Hepatocyte (in vitro differentiated cells): ENCODE data around the gene FXYD1.

ENCODE experiments used
- CTCF ChIP-seq: fragments of 200-600 bp; sonication (generic); IDR thresholded peaks from 2 replicates; pipeline ENCODE4 v1.5.1; 2016; ENCODE audit warnings: antibody characterized with exemption, mild to moderate bottlenecking; ENCODE audit not compliant: poor library complexity
- EZH2 ChIP-seq: fragments of 200-600 bp; sonication (generic); IDR thresholded peaks from 2 replicates; pipeline ENCODE4 v1.6.1; 2016; ENCODE audit warnings: antibody characterized with exemption, mild to moderate bottlenecking, borderline replicate concordance
- EZH2phosphoT487 ChIP-seq: fragments of 200-600 bp; sonication (generic); IDR thresholded peaks from one replicate; pipeline ENCODE4 v1.6.1; 2018; ENCODE audit warnings: antibody characterized with exemption, mild to moderate bottlenecking, low read depth, moderate library complexity; ENCODE audit not compliant: unreplicated experiment, severe bottlenecking

GRCh38 chr19:35093430-35093829 lies 45.2 kb upstream of the FXYD1 start:
- no peak for TF ChIP-seq CTCF
- TF ChIP-seq EZH2, result no peak
- no peak for TF ChIP-seq EZH2phosphoT487
